OCI-LY7 (cell line): ENCODE measurements around the gene SOCS7. TPM values are rescaled to one million over a fixed set of nuclear protein-coding genes. Genes with fewer than 3 reads are reported as not detected.

Source experiments
- BruUV-seq: library from RNA; stranded (reverse); fragments of 400-500 nt; replicated peaks from 2 replicates; lab custom pipeline; 2021; lab: Mats Ljungman, UMichigan
- CTCF ChIA-PET: fragments of 300-600 bp; sonication (Branson Sonifier 250); formaldehyde crosslinking; loops from one replicate; lab custom pipeline; 2022; ENCODE audit warnings: antibody characterized with exemption; ENCODE audit not compliant: unreplicated experiment; lab: Charles Lee
- POLR2A ChIA-PET: fragments of 300-600 bp; sonication (Branson Sonifier 250); formaldehyde crosslinking; loops from one replicate; lab custom pipeline; 2022; ENCODE audit warnings: antibody characterized with exemption; lab: Charles Lee
- DNase-seq: peaks from one replicate; pipeline ENCODE4 v3.0.0-alpha.2; 2015; ENCODE audit warnings: low spot score
- H2AFZ ChIP-seq: fragments of 200-600 bp; sonication (generic), shearing (Covaris generic); 2 replicates; pipeline ENCODE4 v1.6.1; 2014; ENCODE audit warnings: mild to moderate bottlenecking, antibody characterized with exemption, low read length, moderate library complexity
- H3K27ac ChIP-seq: fragments of 200-600 bp; sonication (generic); 2 replicates; pipeline ENCODE4 v1.5.1; 2014; ENCODE audit warnings: mixed run types, low read depth, mild to moderate bottlenecking, moderate library complexity, low read length, inconsistent platforms; ENCODE audit not compliant: poor library complexity, severe bottlenecking
- H3K36me3 ChIP-seq: fragments of 200-600 bp; sonication (generic); 2 replicates; pipeline ENCODE4 v1.6.1; 2014; ENCODE audit warnings: mild to moderate bottlenecking, antibody characterized with exemption, low read length, moderate library complexity, mixed read lengths; ENCODE audit not compliant: insufficient read depth
- H3K4me1 ChIP-seq: fragments of 200-600 bp; sonication (generic); 2 replicates; pipeline ENCODE4 v1.5.1; 2014; ENCODE audit warnings: mild to moderate bottlenecking, low read length; ENCODE audit not compliant: insufficient read depth, poor library complexity, severe bottlenecking
- H3K4me2 ChIP-seq: fragments of 200-600 bp; sonication (generic); 2 replicates; pipeline ENCODE4 v1.6.1; 2014; ENCODE audit warnings: mild to moderate bottlenecking, low read length
- H3K4me3 ChIP-seq: fragments of 200-600 bp; sonication (generic); 2 replicates; pipeline ENCODE4 v1.5.1; 2014; ENCODE audit warnings: mild to moderate bottlenecking, low read depth, low read length; ENCODE audit not compliant: poor library complexity, severe bottlenecking
- H3K79me2 ChIP-seq: fragments of 200-600 bp; sonication (generic); 2 replicates; pipeline ENCODE4 v1.6.1; 2016; ENCODE audit warnings: low read depth, mild to moderate bottlenecking, low read length, moderate library complexity, mixed read lengths; ENCODE audit not compliant: insufficient read depth
- H3K9me2 ChIP-seq: fragments of 200-600 bp; sonication (generic); 2 replicates; pipeline ENCODE4 v1.6.1; 2016; ENCODE audit warnings: mild to moderate bottlenecking, low read length, mixed read lengths; ENCODE audit not compliant: insufficient read depth
- H3K9me3 ChIP-seq: fragments of 200-600 bp; sonication (generic); 2 replicates; pipeline ENCODE4 v1.6.1; 2014; ENCODE audit warnings: mild to moderate bottlenecking, mixed run types, low read length, mixed read lengths
- H4K20me1 ChIP-seq: fragments of 200-600 bp; sonication (generic); 2 replicates; pipeline ENCODE4 v1.6.1; 2014; ENCODE audit warnings: mild to moderate bottlenecking, antibody characterized with exemption, low read length, moderate library complexity, mixed read lengths; ENCODE audit not compliant: insufficient read depth
- CTCF ChIP-seq: fragments of 200-600 bp; sonication (generic); conservative IDR thresholded peaks from 2 replicates; pipeline ENCODE4 v1.5.1; 2014; ENCODE audit warnings: mild to moderate bottlenecking, antibody characterized with exemption, low read length, moderate library complexity, mixed read lengths
- EZH2phosphoT487 ChIP-seq: fragments of 200-600 bp; sonication (generic); IDR thresholded peaks from 2 replicates; pipeline ENCODE4 v1.6.1; 2018; ENCODE audit warnings: low read depth, borderline replicate concordance, mild to moderate bottlenecking, mixed run types, antibody characterized with exemption, low read length, moderate library complexity, mixed read lengths
- intact Hi-C: fragments of 100-400 bp; cut with micrococcal nuclease; formaldehyde crosslinking; loops from one replicate; pipeline ENCODE4 v1.10.0; 2022; ENCODE audit not compliant: unreplicated experiment
- total RNA-seq, 2 experiments: library from RNA; depleted of rRNA in 1 of 2; stranded (reverse); fragments of >200 nt in 1 of 2; shearing (Covaris generic) in 1 of 2; gene quantifications; 2 replicates each; pipeline ENCODE4 v1.2.3, GENCODE V29; 2014 to 2022

SOCS7 gene
- total RNA-seq, 2 experiments from 2014 or later: 36.1 to 39.1 TPM

- Histone ChIP-seq H3K36me3 (no peaks in the 10 kb centered on the region), H3K9me2 (no peaks in the 10 kb centered on the region), H3K4me3 (no peak overlapping the region), H3K27ac (no peak overlapping the region), H3K4me1 (peaks cover 6% of the 10 kb centered on the region), H3K79me2 (no peaks in the 10 kb centered on the region), H4K20me1 (no peaks in the 10 kb centered on the region), H3K9me3 (no peaks in the 10 kb centered on the region), H3K4me2 (no peak overlapping the region), H2AFZ (no peak overlapping the region)
- no TSS peak for BruUV-seq
- POLR2A ChIA-PET: no interaction called here
- DNase-seq: no peak
- CTCF ChIA-PET: interaction anchor here (1.4 kb wide), 1 partner anchor 11 kb away, joined by 4 read pairs; no protein-coding TSS in a partner anchor
- TF ChIP-seq CTCF (no peak), EZH2phosphoT487 (no peak)
- intact Hi-C loops: no loop called here
These were observed 7.3 kb upstream of the SOCS7 start for GRCh38 chr17:38344420-38344745.

- no peak overlapping the region for H3K4me2 ChIP-seq
- no TSS peak for BruUV-seq
These were observed 5.9 kb upstream of the SOCS7 start for GRCh38 chr17:38345743-38346142.

More at GRCh38 chr17:38345743-38346142, 5.9 kb upstream of the SOCS7 start:
- Histone ChIP-seq H3K4me3 (no peak overlapping the region), H4K20me1 (no peaks in the 10 kb centered on the region), H3K4me1 (peaks cover 19% of the 10 kb centered on the region), H3K36me3 (no peaks in the 10 kb centered on the region), H3K27ac (no peak overlapping the region), H3K9me2 (no peaks in the 10 kb centered on the region), H3K9me3 (no peaks in the 10 kb centered on the region), H2AFZ (no peak overlapping the region), H3K79me2 (no peaks in the 10 kb centered on the region)
- POLR2A ChIA-PET: no interaction called here
- TF ChIP-seq CTCF: no peak
- no peak for TF ChIP-seq EZH2phosphoT487
- DNase-seq: no peak
- intact Hi-C loops: no loop called here
- CTCF ChIA-PET: no interaction called here
